Limb (tissue), 2 donors: ENCODE measurements around the gene ZDHHC17.
"Not testable (repeated sequence)": the region's sequence is repeated elsewhere in the genome, so short reads cannot be mapped to it uniquely, and the experiment has no call there.

Experiments
- DNase-seq, 2 donors: peaks; one replicate each; pipeline ENCODE4 v3.0.0-alpha.2; 2016; ENCODE audit errors: extremely low spot score in 2 of 2

The ZDHHC17 gene

GRCh38 chr12:76765598-76765997 is 1.7 kb downstream of the ZDHHC17 start:
- no peak for DNase-seq

- no peak for DNase-seq
Measured at GRCh38 chr12:76766161-76766560, 2.2 kb downstream of the ZDHHC17 start.

GRCh38 chr12:76768576-76768975 is 4.7 kb downstream of the ZDHHC17 start:
- DNase-seq = no peak

DNA sequence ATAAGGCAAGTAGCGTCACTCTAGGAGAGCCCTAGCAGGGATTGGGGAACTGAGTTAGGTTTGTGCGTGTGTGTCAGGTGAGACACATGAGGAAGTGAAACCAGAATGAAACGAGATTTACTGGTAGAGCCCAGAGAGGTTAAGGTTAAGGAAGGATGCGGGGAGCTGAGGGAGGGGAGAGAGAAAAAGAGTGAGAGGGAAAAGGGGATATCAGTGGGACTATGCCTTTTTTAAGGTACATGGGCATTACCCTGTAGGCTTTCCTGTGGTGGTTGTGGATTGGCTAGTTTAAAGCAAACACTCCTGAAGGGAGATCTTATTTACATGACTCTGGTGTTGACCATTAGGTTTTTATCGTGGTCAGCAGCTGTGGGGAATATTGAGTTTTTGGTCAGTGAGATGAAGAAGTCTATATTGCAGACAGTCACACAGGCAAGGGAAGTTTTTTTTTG is 13.9 kb downstream of the ZDHHC17 start:
- DNase-seq = no peak

DNA sequence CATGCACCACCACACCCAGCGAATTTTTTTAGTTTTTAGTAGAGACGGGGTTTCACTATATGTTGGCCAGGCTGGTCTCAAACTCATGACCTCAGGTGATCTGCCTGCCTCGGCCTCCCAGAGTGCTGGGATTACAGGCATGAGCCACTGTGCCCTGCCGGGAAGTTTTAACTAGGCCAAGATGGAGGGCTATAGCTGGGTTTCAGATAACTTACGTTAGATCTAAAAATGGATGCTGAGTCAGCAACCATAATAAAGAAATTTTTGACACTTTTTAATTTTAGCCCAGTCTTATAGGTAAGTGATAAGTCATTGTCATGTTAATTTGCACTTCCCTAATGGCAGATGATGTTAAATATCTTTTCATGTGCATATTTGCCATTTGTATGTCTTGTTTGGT is 14.4 kb downstream of the ZDHHC17 start:
- no peak for DNase-seq

- DNase-seq = not testable (repeated sequence)
Measured at GRCh38 chr12:76779310-76779709, 15.4 kb downstream of the ZDHHC17 start.

GRCh38 chr12:76781321-76781720 is 17.4 kb downstream of the ZDHHC17 start:
- no peak for DNase-seq

GRCh38 chr12:76782526-76782925 is 18.6 kb downstream of the ZDHHC17 start:
- peak in 1 of 2 donors; percentile 35 for DNase-seq

- peak in 1 of 2 donors; percentile 68 for DNase-seq
Measured at GRCh38 chr12:76784600-76785051, 20.7 kb downstream of the ZDHHC17 start.

DNA sequence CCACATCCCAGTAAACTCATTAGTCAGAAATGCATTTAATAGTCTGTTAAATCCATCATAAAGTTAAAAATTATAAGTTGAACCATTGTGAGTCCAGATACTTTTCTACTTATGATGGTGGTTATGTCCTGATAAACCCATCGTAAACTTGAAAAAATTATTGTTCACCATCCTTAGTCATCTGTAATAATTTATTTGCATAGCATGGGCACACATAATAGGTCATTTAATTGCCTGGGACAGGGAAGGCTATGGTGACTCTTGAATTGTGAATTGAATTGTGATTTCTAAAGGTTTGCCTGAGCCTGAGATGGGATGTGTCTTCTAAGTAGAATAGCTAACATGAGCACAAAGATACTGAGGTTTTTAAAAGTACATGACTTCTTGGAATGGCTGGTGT is 21.5 kb downstream of the ZDHHC17 start:
- no peak for DNase-seq

DNA sequence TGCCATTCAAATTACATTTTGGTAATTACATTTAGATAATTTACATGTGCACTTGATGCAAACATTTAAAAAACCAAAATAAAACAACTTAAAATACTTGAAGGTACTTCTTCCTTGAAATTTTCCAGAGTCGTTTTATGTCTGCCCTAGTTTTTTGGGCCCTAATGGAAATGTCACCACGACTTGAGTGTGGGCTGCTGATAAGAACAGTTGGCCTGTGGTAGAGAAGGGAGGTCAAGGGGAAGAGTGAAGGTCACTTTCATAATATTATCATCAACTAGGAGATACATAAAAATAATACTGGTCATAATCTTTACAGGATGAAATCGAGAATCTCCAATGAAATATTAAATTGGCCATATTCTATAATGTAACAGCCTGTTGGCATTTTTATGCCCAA is 23.1 kb downstream of the ZDHHC17 start:
- DNase-seq = no peak

DNA sequence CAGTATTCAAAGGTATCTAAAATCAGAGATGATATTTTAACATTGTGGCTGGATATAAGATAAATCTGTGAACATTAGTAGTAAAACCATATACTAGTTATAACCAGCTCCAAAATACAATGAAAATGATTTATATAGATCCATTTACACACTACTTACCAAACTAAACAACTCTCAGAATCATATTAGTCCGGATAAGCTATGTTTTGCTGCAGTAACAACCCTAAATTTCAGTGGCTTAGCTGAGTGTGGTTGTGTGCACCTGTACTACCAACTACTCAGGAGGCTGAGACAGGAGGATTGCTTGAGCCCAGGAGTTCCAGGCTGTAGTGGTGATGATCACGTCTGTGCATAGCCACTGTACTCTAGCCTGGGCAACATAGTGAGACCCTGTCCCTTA is 23.8 kb downstream of the ZDHHC17 start:
- DNase-seq = no peak

DNA sequence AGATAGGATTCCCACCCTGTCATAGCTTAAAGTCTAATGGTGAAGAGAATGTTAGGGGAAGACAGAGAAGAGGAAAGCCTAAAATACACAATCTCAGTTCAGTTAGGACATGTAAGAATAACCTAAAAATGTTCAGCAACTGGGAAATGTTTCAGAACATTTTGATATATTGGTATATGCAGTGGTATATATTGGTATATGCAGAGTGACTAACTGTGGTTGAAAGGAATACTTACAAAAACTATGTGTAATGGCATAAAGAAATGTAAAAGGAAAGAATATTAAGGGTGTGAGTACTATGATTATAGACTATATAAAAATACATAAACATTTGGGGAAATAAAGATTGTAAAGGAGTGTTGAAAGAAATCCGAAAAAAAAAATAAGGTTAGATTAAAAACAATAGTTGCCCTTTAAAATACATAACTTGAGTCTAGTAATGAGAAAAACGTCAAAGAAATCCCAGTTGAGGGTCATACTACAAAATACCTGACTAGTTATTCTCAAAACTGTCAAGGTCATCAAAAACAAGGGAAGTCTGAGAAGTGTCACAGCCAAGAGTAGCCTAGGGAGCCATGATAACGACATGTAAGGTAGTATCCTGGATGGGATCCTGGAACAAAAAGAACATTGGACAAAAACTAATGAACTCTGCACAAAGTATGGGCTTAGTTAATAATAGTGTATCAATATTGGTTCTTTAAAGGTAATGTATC is 25.6 kb downstream of the ZDHHC17 start:
- no peak for DNase-seq

DNA sequence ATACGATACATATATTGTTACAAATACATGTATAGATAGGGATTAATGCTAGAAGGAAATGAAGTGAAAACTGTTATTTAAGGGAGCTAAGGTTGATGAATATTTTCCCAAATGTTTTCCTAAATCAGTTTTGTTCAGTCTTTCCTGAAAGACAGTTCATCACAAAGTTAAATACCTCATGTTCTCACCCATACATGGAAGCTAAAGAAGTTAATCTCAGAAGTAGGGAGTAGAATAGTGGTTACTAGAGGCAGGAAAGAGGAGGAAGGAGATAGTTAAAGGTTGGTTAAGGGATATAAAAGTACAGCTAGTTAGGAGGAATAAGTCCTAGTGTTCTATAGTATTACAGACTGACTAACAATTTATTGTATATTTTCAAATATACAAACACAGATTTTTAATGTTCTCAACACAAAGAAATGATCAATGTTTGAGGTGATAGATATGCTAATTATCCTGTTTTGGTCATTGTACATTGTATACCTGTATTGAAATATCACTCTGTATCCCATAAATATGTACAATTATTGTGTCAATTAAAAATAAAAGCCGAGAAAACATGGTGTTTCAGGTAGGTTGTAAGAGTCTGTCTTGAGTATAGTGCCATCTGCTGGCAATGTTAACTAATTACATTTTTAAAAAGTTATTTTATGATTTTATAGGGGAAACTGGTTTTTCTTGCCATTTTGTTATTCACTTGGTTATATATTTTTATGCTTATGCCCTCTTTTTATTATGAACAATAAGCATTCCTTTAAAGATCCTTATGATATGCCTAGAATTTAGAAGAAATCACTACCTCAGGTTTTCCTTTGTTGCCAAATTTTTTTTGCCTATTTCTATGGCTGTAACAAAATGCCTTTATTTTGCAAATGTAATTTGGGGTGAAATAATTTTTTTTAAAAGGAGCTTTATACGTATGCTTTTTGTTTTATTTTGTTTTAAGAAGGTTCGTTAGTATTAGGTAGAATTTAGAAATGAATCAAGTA is 26.9 kb downstream of the ZDHHC17 start:
- DNase-seq = peak in 1 of 2 donors; percentile 60

- DNase-seq = no peak
Measured at GRCh38 chr12:76792828-76793227, 28.9 kb downstream of the ZDHHC17 start.

DNA sequence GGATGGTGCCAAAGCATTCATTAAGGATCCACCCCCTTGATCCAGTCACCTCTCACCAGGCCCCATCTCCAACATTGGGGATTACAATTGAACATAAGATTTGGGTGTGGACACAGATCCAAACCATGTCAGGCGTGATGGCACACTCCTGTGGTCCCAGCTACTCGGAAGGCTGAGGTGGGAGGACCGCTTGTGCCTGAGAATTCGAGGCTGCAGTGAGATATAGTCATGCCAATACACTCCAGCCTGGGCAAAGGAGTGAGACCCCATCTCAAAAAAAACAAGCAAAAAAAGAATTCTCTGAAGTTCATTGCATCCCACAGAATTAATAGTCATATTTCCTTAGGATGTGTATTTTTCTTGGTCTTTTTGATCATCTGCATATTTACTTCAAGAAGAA is 34.9 kb downstream of the ZDHHC17 start:
- DNase-seq = no peak

GRCh38 chr12:76799362-76799761 is 35.4 kb downstream of the ZDHHC17 start:
- no peak for DNase-seq

- no peak for DNase-seq
Measured at GRCh38 chr12:76802060-76802459, 38.1 kb downstream of the ZDHHC17 start.

DNA sequence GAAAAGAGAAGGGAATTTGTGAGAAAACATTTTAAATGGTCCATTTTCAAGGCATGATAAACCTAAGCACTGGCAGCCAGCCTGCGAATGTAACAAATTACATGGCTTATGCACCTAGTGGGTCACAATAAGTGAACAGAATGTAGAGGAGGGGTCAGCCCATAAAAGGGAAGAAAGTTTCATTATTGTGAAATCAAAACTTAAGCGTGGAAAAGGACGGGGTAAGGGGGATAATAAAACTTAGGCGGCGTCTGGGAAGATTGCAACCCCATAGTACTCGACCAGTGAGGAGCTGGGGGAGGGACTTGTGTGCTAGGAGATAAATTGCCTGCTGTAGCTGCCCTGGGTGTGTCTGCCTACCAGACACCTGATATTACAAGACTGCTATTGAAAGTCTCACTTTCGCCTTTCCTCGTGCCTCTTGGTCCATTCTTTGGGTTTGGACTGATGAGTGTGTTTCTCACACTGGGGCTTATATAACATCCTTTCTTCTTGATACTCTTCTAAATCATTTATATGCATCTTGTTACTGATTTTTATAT is 40.6 kb downstream of the ZDHHC17 start:
- DNase-seq = no peak

- no peak for DNase-seq
Measured at GRCh38 chr12:76810671-76811419, 46.9 kb downstream of the ZDHHC17 start.

GRCh38 chr12:76811976-76812375 is 48.1 kb downstream of the ZDHHC17 start:
- no peak for DNase-seq
